HG03558 (cell line): ENCODE results near the gene PRSS57.
"Not testable (repeated sequence)": the region's sequence is repeated elsewhere in the genome, so short reads cannot be mapped to it uniquely, and the experiment has no call there.

Experiments used
- ATAC-seq: cut with Tn5 transposase; IDR thresholded peaks from one replicate; pipeline ENCODE4 v1.9.1; 2021; ENCODE audit warnings: moderate number of reproducible peaks; ENCODE audit not compliant: unreplicated experiment; ENCODE audit errors: extremely low read depth

Gene PRSS57

GRCh38 chr19:698529-698928, 3.3 kb upstream of the PRSS57 start:
- ATAC-seq = not testable (repeated sequence)

GRCh38 chr19:694481-695351, 536 bp downstream of the PRSS57 start:
- no peak for ATAC-seq

DNA sequence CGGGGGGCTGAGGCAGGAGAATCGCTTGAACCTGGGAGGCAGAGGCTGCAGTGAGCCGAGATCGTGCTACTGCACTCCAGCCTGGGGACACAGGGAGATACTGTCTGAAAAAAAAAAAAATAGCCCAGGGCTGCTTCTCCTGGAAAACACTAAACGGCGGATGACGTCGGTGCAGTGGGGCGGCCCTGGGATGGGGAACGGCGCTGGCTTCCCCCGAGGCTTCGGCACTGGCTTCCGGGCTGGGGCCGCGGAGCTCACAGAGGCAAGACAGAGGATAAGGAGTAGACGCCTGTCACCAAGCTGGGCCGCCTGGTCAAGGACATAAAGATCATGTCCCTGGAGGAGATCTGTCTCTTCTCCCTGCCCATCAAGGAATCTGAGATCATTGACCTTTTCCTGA, 5.0 kb downstream of the PRSS57 start:
- no peak for ATAC-seq

DNA sequence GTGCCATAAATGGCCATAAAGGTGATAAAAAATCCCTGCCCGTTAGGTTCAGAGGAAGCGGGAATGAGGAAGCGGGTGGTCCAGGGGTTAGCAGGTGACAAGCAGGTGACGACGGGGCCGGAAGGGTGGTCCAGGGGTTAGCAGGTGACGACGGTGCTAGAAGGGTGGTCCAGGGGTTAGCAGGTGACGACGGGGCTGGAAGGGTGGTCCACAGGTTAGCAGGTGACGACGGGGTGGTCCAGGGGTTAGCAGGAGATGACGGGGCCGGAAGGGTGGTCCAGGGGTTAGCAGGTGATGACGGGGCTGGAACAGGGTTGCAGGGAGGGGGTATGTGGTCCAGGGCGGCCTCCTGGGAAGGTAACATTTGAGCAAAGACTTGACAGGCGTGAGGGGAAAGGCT, 6.3 kb downstream of the PRSS57 start:
- no peak for ATAC-seq

DNA sequence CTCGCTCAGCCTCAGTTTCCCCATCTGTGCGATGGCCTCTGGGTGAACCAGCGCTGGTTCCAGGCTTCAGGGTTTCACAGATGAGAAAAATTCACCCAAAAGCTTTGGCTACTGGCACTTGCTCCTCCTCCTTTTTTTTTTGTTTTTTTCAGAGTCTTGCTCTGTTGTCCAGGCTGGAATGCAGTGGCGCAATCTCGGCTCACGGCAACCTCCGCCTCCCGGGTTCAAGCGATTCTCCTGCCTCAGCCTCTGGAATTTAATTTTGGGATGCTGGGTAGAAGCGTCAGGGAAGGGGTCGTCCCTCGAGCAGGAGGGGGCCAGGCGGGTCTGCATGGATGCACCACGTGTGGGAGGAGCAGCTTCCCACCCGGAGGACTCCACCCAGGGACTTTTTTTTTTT, 7.0 kb downstream of the PRSS57 start:
- no peak for ATAC-seq

DNA sequence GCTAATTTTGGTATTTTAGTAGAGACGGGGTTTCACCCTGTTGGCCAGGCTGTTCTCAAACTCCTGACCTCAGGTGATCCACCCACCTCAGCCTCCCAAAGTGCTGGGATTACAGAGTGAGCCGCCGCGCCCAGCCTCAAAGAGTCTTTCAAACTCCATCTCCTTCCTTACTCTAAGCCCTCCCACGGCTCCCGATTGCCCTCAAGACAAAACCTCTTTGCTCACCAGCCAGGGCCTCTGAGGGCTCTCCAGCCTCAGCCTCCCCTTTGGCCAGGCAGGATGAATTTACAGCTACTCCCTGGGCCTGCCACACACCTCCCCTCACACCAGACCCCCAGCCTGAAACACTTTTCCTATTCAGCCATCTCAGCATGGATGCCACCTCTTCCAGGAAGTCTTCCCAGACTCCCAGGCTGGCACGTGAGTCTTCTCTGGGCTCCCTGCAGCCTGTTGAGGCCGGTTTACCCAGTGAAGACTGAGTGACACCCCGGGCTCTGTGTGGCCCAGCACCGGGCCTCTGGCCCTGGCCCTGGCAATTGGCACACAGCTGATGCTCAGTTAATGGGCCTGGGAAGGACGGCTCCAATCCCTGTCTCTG, 7.6 kb downstream of the PRSS57 start:
- no peak for ATAC-seq

DNA sequence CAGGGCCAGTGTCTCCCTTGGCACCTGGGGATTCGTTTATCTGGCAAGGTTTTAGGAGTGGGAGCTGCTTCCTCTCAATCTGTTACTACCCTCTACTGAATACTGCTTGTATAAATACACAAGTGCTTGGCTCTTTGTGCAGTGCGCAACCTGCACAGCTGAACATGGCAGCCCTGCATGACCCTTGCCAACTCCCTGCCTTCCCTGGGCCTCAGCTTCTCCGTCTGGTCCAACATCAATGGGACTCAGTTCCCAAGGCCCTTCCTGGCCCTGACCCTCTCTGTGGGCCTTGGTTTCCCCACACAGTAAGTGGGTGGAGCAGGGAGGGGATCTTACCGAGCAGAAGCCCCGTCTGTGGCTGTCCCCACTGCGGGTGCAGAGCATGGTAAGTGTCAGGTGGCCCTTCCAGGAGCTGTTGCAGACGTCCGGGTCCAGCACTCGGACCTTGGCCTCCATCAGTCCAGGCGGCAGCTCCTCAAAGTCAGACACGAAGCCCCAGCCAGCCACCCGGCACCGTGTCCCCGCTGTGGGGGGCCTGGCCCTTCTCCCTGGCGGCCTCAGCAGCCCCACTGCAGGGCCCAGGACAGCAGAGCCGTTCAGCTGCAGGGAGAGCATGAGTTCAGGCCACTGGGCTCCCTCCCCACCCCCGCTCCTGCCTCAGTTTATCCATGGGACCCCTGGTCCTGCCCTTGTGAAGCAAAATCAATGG, 8.5 kb downstream of the PRSS57 start:
- no peak for ATAC-seq

DNA sequence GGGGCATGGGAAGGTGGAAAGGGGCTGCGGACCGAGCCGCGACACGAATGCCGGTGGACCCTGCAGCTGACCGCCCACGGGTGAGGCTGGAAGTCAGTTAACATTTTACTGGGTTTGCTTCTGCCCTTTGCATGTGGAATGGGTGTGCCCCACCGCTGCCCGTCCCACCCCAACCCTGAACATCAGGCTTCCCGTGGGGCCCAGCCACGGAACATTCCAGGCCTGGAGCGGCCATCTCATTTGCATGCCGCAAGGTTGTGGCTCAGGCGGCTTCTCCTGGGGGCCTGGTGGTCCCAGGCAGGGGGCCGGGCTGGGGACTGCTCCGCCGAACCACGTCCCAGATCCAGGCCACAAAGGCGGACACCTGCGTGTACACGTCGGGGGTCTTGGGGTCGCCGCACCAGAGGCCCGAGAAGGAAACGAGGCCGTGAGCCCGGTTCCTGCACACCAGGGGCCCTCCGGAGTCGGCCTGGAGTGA, 9.8 kb downstream of the PRSS57 start:
- ATAC-seq = no peak

DNA sequence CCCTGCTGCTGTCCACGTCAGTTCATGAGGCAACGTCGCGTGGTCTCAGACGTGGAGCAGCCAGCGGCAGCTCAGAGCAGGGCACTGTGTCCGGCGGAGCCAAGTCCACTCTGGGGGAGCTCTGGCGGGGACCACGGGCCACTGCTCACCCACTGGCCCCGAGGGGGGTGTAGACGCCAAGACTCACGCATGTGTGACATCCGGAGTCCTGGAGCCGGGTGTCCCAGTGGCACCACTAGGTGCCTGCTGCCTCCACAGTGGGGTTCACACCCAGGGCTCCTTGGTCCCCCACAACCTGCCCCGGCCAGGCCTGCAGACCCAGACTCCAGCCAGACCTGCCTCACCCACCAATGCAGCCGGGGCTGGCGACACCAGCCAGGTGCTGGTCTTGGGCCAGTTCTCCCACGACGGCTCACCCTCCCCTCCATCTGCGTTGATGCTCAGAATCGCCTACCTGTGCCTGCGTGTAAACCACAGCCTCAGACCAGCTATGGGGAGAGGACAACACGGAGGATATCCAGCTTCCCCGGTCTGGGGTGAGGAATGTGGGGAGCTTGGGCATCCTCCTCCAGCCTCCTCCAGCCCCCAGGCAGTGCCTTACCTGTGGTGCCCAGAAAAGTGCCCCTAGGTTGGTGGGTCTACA, 12.5 kb downstream of the PRSS57 start:
- no peak for ATAC-seq

GRCh38 chr19:681029-682019, 13.9 kb downstream of the PRSS57 start:
- peak; percentile 24 for ATAC-seq

DNA sequence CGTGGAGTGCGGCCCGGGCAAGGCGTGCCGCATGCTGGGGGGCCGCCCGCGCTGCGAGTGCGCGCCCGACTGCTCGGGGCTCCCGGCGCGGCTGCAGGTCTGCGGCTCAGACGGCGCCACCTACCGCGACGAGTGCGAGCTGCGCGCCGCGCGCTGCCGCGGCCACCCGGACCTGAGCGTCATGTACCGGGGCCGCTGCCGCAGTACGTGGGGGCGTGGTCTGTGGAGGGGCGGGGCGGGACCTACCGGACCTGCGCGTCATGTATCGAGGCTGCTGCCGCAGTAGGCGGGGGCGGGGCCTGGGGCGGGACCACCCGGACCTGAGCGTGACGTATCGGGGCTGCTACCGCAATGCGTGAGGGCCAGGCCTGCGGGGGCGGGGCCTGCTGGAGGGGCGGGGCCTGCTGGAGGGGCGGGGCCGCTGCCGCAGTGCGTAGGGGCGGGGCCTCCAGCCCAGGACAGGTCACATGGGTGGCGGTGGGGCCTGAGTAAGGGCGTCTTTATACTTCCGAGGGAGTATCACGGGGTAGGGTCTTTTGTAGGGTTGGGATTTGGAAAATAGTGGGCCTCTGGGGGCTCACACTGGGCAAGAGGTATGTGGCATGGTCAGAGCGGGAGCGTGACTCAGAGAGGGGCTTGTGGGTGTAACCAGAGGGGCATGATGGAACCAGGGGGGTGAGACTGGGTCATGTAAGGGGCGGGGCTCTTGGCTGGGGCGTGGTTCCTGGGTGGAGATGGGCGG, 14.8 kb downstream of the PRSS57 start:
- peak; percentile 40 for ATAC-seq

DNA sequence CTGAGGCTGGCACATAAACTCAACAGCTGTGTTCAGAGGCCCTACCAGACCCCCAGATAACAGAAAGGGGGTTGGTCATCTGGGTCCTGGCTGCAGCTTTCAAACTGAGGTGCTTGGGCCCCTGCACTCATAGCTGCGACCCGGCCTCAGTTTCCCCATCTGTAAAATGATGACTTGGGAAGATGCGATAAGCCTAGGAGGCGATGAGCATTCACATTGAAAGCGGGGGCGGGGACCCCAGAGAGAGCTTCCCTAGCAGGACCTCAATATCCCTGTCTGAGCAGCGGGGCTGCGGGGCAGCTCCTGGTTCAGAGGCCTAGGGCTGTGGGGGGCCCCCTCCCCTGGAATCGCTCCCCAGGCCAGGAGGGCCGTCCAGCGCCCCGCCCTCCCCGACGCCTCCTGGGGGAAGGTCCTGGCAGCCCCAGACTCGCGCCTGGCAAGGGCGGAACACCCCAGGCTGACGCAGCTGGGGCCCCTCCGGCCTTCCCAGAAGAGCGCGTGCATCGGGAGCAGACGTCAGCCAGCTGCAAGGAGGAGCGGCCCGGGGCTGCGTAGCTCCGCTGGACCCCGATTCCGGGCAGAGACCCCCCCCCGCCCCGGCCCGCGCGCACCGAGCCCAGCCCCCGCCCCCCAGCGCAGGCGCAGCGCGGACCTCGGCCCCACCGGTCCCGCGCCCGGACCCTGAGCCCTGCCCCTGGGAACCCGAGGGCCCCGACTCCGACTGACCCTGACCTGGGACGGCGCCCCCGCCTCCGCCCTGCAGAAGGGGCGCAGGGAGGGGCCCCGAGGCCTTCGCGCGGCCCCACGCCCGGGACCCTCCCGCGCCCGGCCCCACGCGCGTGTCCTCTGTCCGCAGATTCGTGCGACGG, 15.6 kb downstream of the PRSS57 start:
- no peak for ATAC-seq

- ATAC-seq = no peak
These were observed 16.4 kb downstream of the PRSS57 start for GRCh38 chr19:678791-679388.

- no peak for ATAC-seq
These were observed 17.4 kb downstream of the PRSS57 start for GRCh38 chr19:677601-678436.

GRCh38 chr19:677201-677600, 18.1 kb downstream of the PRSS57 start:
- ATAC-seq = no peak

DNA sequence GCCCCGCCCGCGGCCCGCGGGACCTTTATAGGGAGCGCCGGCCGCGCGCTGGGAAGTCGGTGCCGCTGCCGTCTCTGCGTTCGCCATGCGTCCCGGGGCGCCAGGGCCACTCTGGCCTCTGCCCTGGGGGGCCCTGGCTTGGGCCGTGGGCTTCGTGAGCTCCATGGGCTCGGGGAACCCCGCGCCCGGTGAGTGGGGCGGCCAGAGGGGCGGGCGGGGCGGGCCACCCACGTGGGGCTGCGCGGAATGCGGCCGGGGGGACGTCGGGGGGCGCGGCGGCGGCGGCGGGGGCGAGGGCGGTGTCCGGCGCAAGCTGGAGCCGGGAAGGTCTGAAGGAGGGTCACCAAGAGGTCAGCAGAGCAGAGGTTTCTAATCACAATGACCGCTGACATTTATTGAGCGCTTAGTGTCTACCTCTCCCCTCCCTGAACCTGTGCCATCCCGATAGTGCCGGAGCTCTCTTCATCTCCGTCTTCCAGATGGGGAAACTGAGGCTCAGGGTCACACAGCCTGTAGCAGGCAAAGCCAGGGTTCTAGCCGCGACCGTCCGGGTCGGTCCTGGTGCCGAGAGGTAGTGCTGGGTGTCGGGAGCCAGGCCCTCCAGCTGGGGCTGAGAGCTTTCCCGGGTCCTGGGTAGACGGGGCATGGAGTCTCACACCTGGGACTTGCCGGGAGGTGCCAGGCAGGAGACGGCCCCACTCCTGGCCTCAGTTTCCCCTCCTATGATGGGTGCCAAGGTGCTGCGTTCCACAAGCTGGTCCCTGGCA, 18.7 kb downstream of the PRSS57 start, which contains the start of gene FSTL3:
Gene FSTL3 (plus strand): TSS at position 54 of the 767 bp plus-strand sequence. CDS start 32 bp downstream, at position 86.
- ATAC-seq = no peak
